PC-3 (cell line): ENCODE data around the gene CYP4B1. TPM values are rescaled to one million over a fixed set of nuclear protein-coding genes. Genes with fewer than 3 reads are reported as not detected.

Experiments
- ATAC-seq: fragments of 200-7000 bp; cut with Tn5 transposase; 2 replicates; pipeline ENCODE4 v1.9.1; 2020; ENCODE audit warnings: mild to moderate bottlenecking, moderate library complexity
- BruUV-seq: library from RNA; stranded (reverse); fragments of 400-500 nt; replicated peaks from 2 replicates; lab custom pipeline; 2021; lab: Mats Ljungman, UMichigan
- CTCF ChIA-PET: fragments of 300-600 bp; sonication (Branson Sonifier 250); formaldehyde crosslinking; loops from one replicate; lab custom pipeline; 2022; ENCODE audit warnings: antibody characterized with exemption; lab: Charles Lee
- POLR2A ChIA-PET: fragments of 300-600 bp; sonication (Branson Sonifier 250); formaldehyde crosslinking; loops from one replicate; lab custom pipeline; 2022; ENCODE audit warnings: antibody characterized with exemption; ENCODE audit not compliant: unreplicated experiment; lab: Charles Lee
- DNase-seq: peaks from one replicate; pipeline ENCODE4 v3.0.0-alpha.2; 2015
- H2AFZ ChIP-seq: fragments of 300-600 bp; sonication (generic); 2 replicates; pipeline ENCODE4 v1.6.0; 2016; ENCODE audit warnings: antibody characterized with exemption, low read length
- H3F3A ChIP-seq: fragments of 300-600 bp; sonication (generic); one replicate; pipeline ENCODE4 v1.6.0; 2017; ENCODE audit warnings: antibody characterized with exemption, low read length, control low read depth, mild to moderate bottlenecking; ENCODE audit not compliant: unreplicated experiment
- H3K27ac ChIP-seq: fragments of 300-600 bp; sonication (generic); 2 replicates; pipeline ENCODE4 v1.5.1; 2016; ENCODE audit warnings: mild to moderate bottlenecking, low read length
- H3K27me3 ChIP-seq: fragments of 300-600 bp; sonication (generic); 2 replicates; pipeline ENCODE4 v1.6.1; 2016; ENCODE audit warnings: low read length, mixed read lengths
- H3K36me3 ChIP-seq: fragments of 300-600 bp; sonication (generic); 2 replicates; pipeline ENCODE4 v1.6.1; 2016; ENCODE audit warnings: low read depth, mixed run types, low read length, mixed read lengths
- H3K4me1 ChIP-seq: fragments of 300-600 bp; sonication (generic); 2 replicates; pipeline ENCODE4 v1.5.1; 2016; ENCODE audit warnings: low read length; ENCODE audit not compliant: insufficient read depth
- H3K4me2 ChIP-seq: fragments of 300-600 bp; sonication (generic); 2 replicates; pipeline ENCODE4 v1.6.0; 2016; ENCODE audit warnings: low read length
- H3K4me3 ChIP-seq: fragments of 300-600 bp; sonication (generic); 2 replicates; pipeline ENCODE4 v1.5.1; 2016; ENCODE audit warnings: mild to moderate bottlenecking, low read length, mixed read lengths
- H3K79me2 ChIP-seq: fragments of 300-600 bp; sonication (generic); 2 replicates; pipeline ENCODE4 v1.6.1; 2017; ENCODE audit warnings: low read length, mixed read lengths
- H3K9ac ChIP-seq: fragments of 300-600 bp; sonication (generic); 2 replicates; pipeline ENCODE4 v1.6.0; 2016; ENCODE audit warnings: mild to moderate bottlenecking, low read length
- H3K9me2 ChIP-seq: fragments of 300-600 bp; sonication (generic); replicated peaks from 2 replicates; pipeline ENCODE4 v1.6.1; 2016; ENCODE audit warnings: mixed run types, low read length, mixed read lengths
- H3K9me3 ChIP-seq: fragments of 300-600 bp; sonication (generic); 2 replicates; pipeline ENCODE4 v1.6.1; 2016; ENCODE audit warnings: low read length, mixed read lengths
- H4K20me1 ChIP-seq: fragments of 300-600 bp; sonication (generic); 2 replicates; pipeline ENCODE4 v1.6.1; 2016; ENCODE audit warnings: low read length, mixed read lengths
- CTCF ChIP-seq: fragments of 300-600 bp; sonication (generic); conservative IDR thresholded peaks from 2 replicates; pipeline ENCODE4 v1.5.1; 2017; ENCODE audit warnings: antibody characterized with exemption, low read depth, mild to moderate bottlenecking, low read length
- EZH2 ChIP-seq: fragments of 300-600 bp; sonication (generic); IDR thresholded peaks from one replicate; pipeline ENCODE4 v1.6.1; 2017; ENCODE audit warnings: antibody characterized with exemption, mild to moderate bottlenecking, low read length; ENCODE audit not compliant: unreplicated experiment
- EZH2phosphoT487 ChIP-seq: fragments of 300-600 bp; sonication (generic); IDR thresholded peaks from 2 replicates; pipeline ENCODE4 v1.6.1; 2018; ENCODE audit warnings: mild to moderate bottlenecking, antibody characterized with exemption, low read length, borderline replicate concordance
- intact Hi-C: fragments of 100-400 bp; cut with micrococcal nuclease; formaldehyde crosslinking; loops from 2 replicates; pipeline ENCODE4 v1.9.0; 2023
- total RNA-seq: library from RNA; depleted of rRNA; stranded (reverse); fragments of >200 nt; gene quantifications from 2 replicates; pipeline ENCODE4 v1.2.3, GENCODE V29; 2014

The CYP4B1 gene
- total RNA-seq, 1 experiment from 2014 or later, result not detected

GRCh38 chr1:46811053-46811452, 12.2 kb downstream of the CYP4B1 start:
- H2AFZ ChIP-seq, result no peak overlapping the region
- H3K27me3 ChIP-seq, result peaks cover 3% of the 10 kb centered on the region
- H3F3A ChIP-seq, result no peaks in the 10 kb centered on the region
- H3K4me1 ChIP-seq, result no peaks in the 10 kb centered on the region
- no peaks in the 10 kb centered on the region for H3K9me3 ChIP-seq
- H3K9me2 ChIP-seq, result no peaks in the 10 kb centered on the region
- H3K36me3 ChIP-seq, result no peaks in the 10 kb centered on the region
- H3K9ac ChIP-seq, result no peak overlapping the region
- CTCF ChIA-PET, result no interaction called here
- H3K27ac ChIP-seq, result no peak overlapping the region
- POLR2A ChIA-PET, result no interaction called here
- ATAC-seq, result no peak
- no peaks in the 10 kb centered on the region for H3K79me2 ChIP-seq
- no peak for DNase-seq
- H4K20me1 ChIP-seq, result no peaks in the 10 kb centered on the region
- intact Hi-C loops, result no loop called here
- H3K4me3 ChIP-seq, result no peak overlapping the region
- TF ChIP-seq CTCF (no peak), EZH2phosphoT487 (no peak), EZH2 (no peak)
- H3K4me2 ChIP-seq, result no peak overlapping the region
- BruUV-seq, result no TSS peak

- Histone ChIP-seq H3K4me2 (no peak overlapping the region), H3K4me3 (no peak overlapping the region), H3K79me2 (no peaks in the 10 kb centered on the region), H4K20me1 (no peaks in the 10 kb centered on the region), H2AFZ (no peak overlapping the region), H3F3A (no peaks in the 10 kb centered on the region), H3K9ac (no peak overlapping the region), H3K27ac (no peak overlapping the region), H3K9me3 (no peaks in the 10 kb centered on the region), H3K36me3 (no peaks in the 10 kb centered on the region), H3K9me2 (no peaks in the 10 kb centered on the region), H3K4me1 (no peaks in the 10 kb centered on the region), H3K27me3 (peaks cover 3% of the 10 kb centered on the region)
- intact Hi-C loops, result no loop called here
- ATAC-seq (no peak), DNase-seq (no peak)
- no TSS peak for BruUV-seq
- ChIA-PET CTCF (no interaction called here), POLR2A (no interaction called here)
- no peak for TF ChIP-seq EZH2
- no peak for TF ChIP-seq CTCF
- no peak for TF ChIP-seq EZH2phosphoT487
Observed at GRCh38 chr1:46812065-46812963, 13.5 kb downstream of the CYP4B1 start.
